GM21737 (cell line): ENCODE results near the gene M6PR.
"Not testable (repeated sequence)": the region's sequence is repeated elsewhere in the genome, so short reads cannot be mapped to it uniquely, and the experiment has no call there.

ENCODE experiments used
- ATAC-seq: cut with Tn5 transposase; IDR thresholded peaks from one replicate; pipeline ENCODE4 v1.9.1; 2021; ENCODE audit warnings: mild to moderate bottlenecking, moderate library complexity; ENCODE audit not compliant: unreplicated experiment

The M6PR gene

GRCh38 chr12:8914033-8914715 lies 35.3 kb downstream of the M6PR start, which contains the start of gene PHC1:
PHC1 (plus strand) TSS chr12:8914509; CDS start chr12:8917678, 3,169 bp downstream.
- ATAC-seq = peak; percentile 47

- no peak for ATAC-seq
Measured at GRCh38 chr12:8913702-8914032, 35.8 kb downstream of the M6PR start.

DNA sequence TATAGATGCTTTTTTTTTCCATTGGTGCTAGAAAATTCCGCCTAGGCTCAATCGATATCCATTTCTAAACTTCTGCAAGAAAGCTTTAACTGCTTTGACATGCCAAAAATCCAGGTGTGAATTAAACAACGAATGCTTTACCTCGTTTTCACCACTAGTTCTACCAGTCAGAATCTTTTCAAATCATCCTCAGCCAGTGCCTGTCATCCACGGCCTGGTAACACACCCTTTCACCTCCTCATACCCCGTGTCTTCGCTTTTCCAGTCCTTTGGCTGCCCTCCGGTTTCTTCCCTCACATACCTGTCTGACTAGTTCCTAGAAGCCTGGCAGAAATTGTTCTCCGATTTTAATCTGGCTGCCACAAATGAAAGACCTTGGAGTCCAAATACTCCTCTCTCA lies 36.5 kb downstream of the M6PR start:
- no peak for ATAC-seq

DNA sequence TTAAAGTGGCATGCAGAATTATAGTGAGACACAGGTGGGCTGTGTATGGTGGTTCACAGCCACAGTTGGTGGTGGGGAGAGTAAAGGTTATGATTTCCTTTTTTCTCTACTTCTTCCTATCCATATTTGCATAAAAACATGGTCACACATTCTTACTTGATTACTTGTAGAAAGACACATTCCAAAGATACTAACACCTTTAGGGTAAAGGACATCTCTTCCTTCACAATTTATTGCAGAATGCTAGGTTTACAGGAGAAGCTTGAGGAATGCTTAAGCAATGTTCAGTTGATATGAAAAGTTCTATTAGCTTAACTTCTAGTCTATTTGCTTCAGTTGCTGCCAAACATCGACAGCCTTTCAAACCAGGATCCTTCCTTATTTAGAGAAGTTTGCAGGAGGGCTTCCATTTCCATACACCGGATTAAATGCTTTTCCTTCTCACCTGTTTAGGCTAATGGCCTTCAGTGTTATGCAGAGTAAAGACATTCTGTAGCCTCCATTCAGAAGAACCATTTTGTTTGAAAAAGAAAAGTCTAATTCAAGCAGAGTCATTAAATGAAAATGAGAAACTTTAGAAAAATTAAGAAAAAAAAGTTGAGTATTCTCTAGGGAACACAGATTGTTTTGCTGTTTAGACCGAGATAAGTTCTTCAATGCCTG lies 37.7 kb downstream of the M6PR start:
- no peak for ATAC-seq

DNA sequence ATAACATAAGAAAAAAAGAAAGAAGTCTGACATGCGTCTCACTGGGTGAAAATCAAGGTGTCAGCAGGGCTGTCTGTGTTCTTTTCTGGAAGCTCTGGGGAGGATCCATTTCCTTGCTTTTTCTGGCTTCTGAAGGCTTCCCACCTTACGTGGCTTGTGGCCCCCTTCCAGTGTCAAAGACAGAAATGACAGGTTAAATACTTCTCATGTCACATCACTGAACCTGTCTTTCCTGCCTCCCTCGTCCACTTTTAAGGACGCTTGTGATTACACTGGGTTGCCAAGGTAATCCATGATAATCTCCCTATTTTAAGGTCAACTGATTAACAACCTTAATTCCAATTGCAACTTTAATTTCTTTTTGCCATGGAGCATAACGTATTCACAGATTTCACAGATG lies 39.7 kb downstream of the M6PR start:
- ATAC-seq = no peak

DNA sequence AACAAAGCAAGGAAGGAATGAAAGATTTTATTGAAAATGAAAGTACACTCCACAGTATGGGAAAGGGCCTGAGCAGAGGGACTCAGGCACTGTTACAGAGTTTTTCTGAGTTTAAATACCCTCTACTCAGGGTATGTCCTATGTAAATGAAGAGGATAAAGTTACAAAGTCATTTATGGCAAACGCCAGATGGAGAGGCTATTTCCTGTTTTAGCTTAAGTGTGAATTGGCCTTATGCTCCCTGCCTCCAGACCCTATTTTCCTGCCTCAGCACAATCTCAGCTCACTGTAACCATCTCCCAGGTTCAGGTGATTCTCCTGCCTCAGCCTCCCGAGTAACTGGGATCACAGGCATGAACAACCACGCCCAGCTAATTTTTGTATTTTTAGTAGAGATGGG lies 41.9 kb downstream of the M6PR start:
- ATAC-seq = no peak

- ATAC-seq = no peak
Measured at GRCh38 chr12:8906266-8907180, 42.9 kb downstream of the M6PR start.

DNA sequence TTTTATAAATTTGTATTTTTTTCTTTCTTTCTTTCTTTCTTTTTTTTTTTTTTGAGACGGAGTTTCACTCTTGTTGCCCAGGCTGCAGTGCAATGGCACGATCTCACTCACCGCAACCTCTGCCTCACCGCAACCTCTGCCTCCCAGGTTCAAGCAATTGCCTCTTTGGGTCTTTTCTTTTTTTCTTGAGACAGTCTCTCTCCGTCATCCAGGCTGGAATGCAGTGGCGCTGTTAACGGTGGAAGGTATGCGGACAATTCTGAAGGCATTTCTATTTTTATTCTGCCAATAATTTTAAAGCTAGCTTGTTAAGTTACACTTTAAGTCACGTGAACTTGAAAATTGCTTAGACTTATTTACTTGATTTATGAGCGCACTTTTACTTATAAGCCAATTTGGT lies 43.9 kb downstream of the M6PR start:
- no peak for ATAC-seq

DNA sequence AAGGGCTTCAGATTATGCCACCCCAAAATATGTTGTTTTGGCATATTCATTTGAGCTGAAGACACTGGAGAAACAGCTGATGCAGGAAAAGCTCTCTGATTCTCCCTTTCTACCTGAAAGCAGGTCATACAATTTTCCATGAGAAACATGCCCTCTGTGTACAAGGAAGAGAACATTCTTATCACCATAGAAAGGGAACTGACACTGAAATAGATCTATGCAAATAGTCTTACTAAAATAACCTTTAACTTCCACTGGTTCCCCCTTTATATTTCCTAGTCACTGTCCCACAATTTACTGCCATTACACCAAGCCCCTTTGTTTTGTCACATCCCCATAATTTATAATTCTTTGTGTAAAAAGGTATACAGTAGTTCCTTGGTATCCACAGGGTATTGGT lies 44.8 kb downstream of the M6PR start:
- no peak for ATAC-seq

GRCh38 chr12:8903646-8904045 lies 45.8 kb downstream of the M6PR start:
- ATAC-seq = no peak

GRCh38 chr12:8902703-8903102 lies 46.7 kb downstream of the M6PR start:
- not testable (repeated sequence) for ATAC-seq

DNA sequence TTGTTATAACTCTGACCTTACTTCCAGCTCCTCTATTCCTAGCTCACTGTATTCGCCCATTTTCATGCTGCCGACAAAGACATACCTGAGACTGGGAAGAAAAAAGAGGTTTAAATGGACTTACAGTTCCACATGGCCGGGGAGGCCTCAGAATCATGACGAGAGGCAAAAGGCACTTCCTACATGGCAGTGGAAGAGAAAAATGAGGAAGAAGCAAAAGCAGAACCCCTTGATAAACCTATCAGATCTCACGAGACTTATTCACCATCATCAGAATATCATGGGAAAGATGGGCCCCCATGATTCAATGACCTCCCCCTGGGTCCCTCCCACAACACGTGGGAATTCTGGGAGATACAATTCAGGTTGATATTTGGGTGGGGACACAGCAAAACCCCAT lies 49.6 kb downstream of the M6PR start:
- no peak for ATAC-seq

DNA sequence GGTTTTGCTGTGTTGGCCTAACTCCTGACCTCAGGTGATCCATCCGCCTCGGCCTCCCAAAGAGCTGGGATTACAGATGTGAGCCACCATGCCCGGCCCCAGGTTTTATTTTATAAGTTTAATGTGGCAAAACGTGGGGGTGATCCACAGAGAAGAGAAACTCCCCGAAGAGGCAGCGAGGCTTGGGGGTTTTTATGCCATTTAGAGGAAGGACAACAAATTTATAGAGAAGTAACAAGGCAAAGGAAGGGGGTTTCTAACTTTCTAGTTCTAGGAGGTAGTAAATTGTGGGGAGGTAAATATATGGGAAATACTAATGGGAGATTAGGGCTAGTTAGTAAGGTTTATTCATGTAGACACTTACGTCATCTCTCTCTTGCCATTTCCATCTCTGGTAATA lies 52.4 kb downstream of the M6PR start:
- ATAC-seq = no peak

- no peak for ATAC-seq
Measured at GRCh38 chr12:8894986-8895385, 54.5 kb downstream of the M6PR start.

DNA sequence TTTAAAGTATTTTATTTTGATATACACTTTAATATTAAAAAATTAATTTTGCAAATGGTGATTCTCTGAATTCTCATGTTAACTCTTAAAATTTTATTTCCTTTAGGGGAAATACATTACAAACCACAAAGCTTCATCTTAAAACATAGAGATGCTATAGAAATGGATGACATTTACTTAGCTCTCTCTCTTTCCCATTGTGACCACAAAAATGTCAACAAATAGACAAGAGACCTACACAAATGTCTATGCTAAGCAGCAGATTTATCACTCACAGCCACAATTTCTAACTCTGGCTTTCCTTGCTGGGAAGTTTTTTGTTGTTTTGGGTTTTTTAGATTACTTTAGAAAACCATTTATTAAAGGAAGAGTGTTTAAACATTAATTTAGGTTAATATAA lies 55.1 kb downstream of the M6PR start:
- no peak for ATAC-seq

DNA sequence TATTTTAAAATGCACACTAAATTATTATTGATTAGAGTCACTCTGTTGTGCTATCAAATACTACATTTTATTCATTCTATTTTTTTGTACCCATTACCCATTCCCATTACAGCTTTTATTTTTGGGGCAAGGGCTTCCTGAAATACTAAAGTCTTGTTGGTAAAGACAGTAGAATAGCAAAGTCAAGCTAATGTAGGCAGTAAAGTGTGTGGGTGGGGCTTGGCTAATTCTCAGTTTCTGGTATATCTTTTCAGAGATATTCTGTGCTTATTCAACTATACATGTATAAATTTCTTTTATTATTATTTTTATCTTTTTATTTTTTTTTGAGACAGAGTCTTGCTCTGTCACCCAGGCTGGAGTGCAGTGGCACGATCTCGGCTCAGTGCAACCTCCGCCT lies 57.5 kb downstream of the M6PR start:
- no peak for ATAC-seq
